HCT116 (cell line): Measurements from ENCODE around the gene DUSP28. TPM values are rescaled to one million over a fixed set of nuclear protein-coding genes. Genes with fewer than 3 reads are reported as not detected.

Experiments used
- ATAC-seq: fragments of 200-7000 bp; cut with Tn5 transposase; 2 replicates; pipeline ENCODE4 v1.9.1; 2020; ENCODE audit warnings: mild to moderate bottlenecking, moderate library complexity
- BruUV-seq: library from RNA; stranded (reverse); fragments of 400-500 nt; replicated peaks from 2 replicates; lab custom pipeline; 2021; lab: Mats Ljungman, UMichigan
- CTCF ChIA-PET: fragments of 300-600 bp; sonication (Branson Sonifier 250); formaldehyde crosslinking; loops from one replicate; lab custom pipeline; 2021; ENCODE audit warnings: antibody characterized with exemption; lab: Charles Lee
- POLR2A ChIA-PET: fragments of 300-600, 350-600 bp; sonication (Branson Sonifier 250); formaldehyde crosslinking; loops from one replicate; lab custom pipeline; 2021; ENCODE audit warnings: antibody characterized with exemption; lab: Charles Lee
- RAD21 ChIA-PET, 2 experiments: fragments of 300-600 bp; sonication (Branson Sonifier 250); formaldehyde crosslinking; loops; one replicate each; lab custom pipeline; 2023; ENCODE audit warnings: low total read pairs in 2 of 2; ENCODE audit not compliant: uncharacterized antibody in 2 of 2, unreplicated experiment in 2 of 2, low non-redundant PET in 1 of 2; lab: Charles Lee
- DNase-seq: peaks from one replicate; pipeline ENCODE4 v3.0.0-alpha.2; 2010; ENCODE audit warnings: low read depth, low spot score
- H2AFZ ChIP-seq: fragments of 200-600 bp; shearing (Covaris generic), sonication (generic); 2 replicates; pipeline ENCODE4 v1.6.1; 2017; ENCODE audit warnings: low read depth, mixed run types, mixed read lengths, antibody characterized with exemption, low read length; ENCODE audit not compliant: poor library complexity, severe bottlenecking
- H3K27ac ChIP-seq: 2 replicates; pipeline ENCODE4 v1.5.1; 2012; ENCODE audit warnings: low read depth, low read length
- H3K27me3 ChIP-seq: fragments of 200-600 bp; sonication (generic); 2 replicates; pipeline ENCODE4 v1.6.1; 2016; ENCODE audit warnings: mixed run types, low read length, mixed read lengths; ENCODE audit not compliant: insufficient read depth
- H3K36me3 ChIP-seq, 2 experiments: fragments of 200-500 bp in 1 of 2; fragments of 200-600 bp in 1 of 2; sonication (Bioruptor generic) in 1 of 2; sonication (generic) in 1 of 2; 2 replicates each; pipeline versions ENCODE4 v1.5.1 to v1.6.1; 2014 to 2016; ENCODE audit warnings: low read length in 2 of 2, inconsistent platforms in 1 of 2, mixed read lengths in 1 of 2, mixed run types in 1 of 2; ENCODE audit not compliant: insufficient read depth in 2 of 2, control insufficient read depth in 1 of 2
- H3K4me1 ChIP-seq, 2 experiments: fragments of 200-600 bp in 1 of 2; sonication (generic) in 1 of 2; 2 replicates each; pipeline versions ENCODE4 v1.5.1 to v1.6.1; 2012 to 2017; ENCODE audit warnings: low read length in 2 of 2, inconsistent platforms in 1 of 2, mild to moderate bottlenecking in 1 of 2, mixed read lengths in 1 of 2, mixed run types in 1 of 2, moderate library complexity in 1 of 2; ENCODE audit not compliant: insufficient read depth in 2 of 2, control insufficient read depth in 1 of 2
- H3K4me2 ChIP-seq: fragments of 200-600 bp; sonication (generic); 2 replicates; pipeline ENCODE4 v1.6.1; 2017; ENCODE audit warnings: mixed run types, low read length, mixed read lengths
- H3K4me3 ChIP-seq, 2 experiments: fragments of 200-600 bp in 1 of 2; sonication (generic) in 1 of 2; replicated peaks in 1 of 2; 2 replicates each; pipeline ENCODE4 v1.5.1; 2011 to 2016; ENCODE audit warnings: low read length in 2 of 2, control low read depth in 1 of 2, low read depth in 1 of 2, mild to moderate bottlenecking in 1 of 2, mixed read lengths in 1 of 2, mixed run types in 1 of 2
- H3K79me2 ChIP-seq: fragments of 200-600 bp; sonication (generic); 2 replicates; pipeline ENCODE4 v1.6.1; 2017; ENCODE audit warnings: mild to moderate bottlenecking, mixed run types, low read length, moderate library complexity, mixed read lengths; ENCODE audit not compliant: insufficient read depth
- H3K9ac ChIP-seq: fragments of 200-600 bp; sonication (generic); 2 replicates; pipeline ENCODE4 v1.6.1; 2016; ENCODE audit warnings: low read length, mixed read lengths
- H3K9me2 ChIP-seq: fragments of 200-600 bp; sonication (generic), shearing (Covaris generic); 2 replicates; pipeline ENCODE4 v1.6.1; 2017; ENCODE audit warnings: mixed run types, mild to moderate bottlenecking, moderate library complexity; ENCODE audit not compliant: insufficient read depth
- H3K9me3 ChIP-seq, 2 experiments: fragments of 200-500 bp in 1 of 2; fragments of 200-600 bp in 1 of 2; sonication (Bioruptor generic) in 1 of 2; sonication (generic) in 1 of 2; 2 replicates each; pipeline ENCODE4 v1.6.1; 2014 to 2017; ENCODE audit warnings: low read length in 2 of 2, mixed read lengths in 2 of 2, inconsistent platforms in 1 of 2, low read depth in 1 of 2, mild to moderate bottlenecking in 1 of 2, mixed run types in 1 of 2, moderate library complexity in 1 of 2; ENCODE audit not compliant: control insufficient read depth in 1 of 2, insufficient read depth in 1 of 2
- H4K20me1 ChIP-seq: fragments of 200-600 bp; sonication (generic), shearing (Covaris generic); 2 replicates; pipeline ENCODE4 v1.6.1; 2017; ENCODE audit warnings: mixed run types, mild to moderate bottlenecking, moderate library complexity; ENCODE audit not compliant: insufficient read depth
- CBX3 ChIP-seq: IDR thresholded peaks from 2 replicates; pipeline ENCODE4 v1.6.1; 2012; ENCODE audit warnings: low read depth
- EGR1 ChIP-seq: IDR thresholded peaks from 2 replicates; pipeline ENCODE4 v1.6.1; 2012; ENCODE audit warnings: low read depth
- FOSL1 ChIP-seq: IDR thresholded peaks from 2 replicates; pipeline ENCODE4 v1.6.1; 2012; ENCODE audit warnings: low read depth
- ZBTB33 ChIP-seq: IDR thresholded peaks from 2 replicates; pipeline ENCODE4 v1.6.1; 2011; ENCODE audit warnings: mild to moderate bottlenecking, low read length, moderate library complexity; ENCODE audit not compliant: insufficient replicate concordance; ENCODE audit errors: extremely low read depth
- intact Hi-C: fragments of 100-400 bp; cut with micrococcal nuclease; formaldehyde crosslinking; loops from 2 replicates; pipeline ENCODE4 v1.10.0; 2022
- total RNA-seq: library from RNA; stranded (reverse); gene quantifications from one replicate; pipeline ENCODE4 v1.2.1, GENCODE V29; 2021; ENCODE audit not compliant: unreplicated experiment

DUSP28 gene
- total RNA-seq, 1 experiment from 2014 or later = 5.6 TPM

GRCh38 chr2:240585681-240586197 is 25.6 kb downstream of the DUSP28 start:
- H3K36me3 ChIP-seq = peaks cover 3 to 9% of the 10 kb centered on the region in 2 experiments; a peak in 2 of 4 replicates
- H3K4me2 ChIP-seq = peak overlapping the region; percentile 96
- H3K27me3 ChIP-seq = no peaks in the 10 kb centered on the region
- H3K9me3 ChIP-seq = no peaks in the 10 kb centered on the region
- H4K20me1 ChIP-seq = no peaks in the 10 kb centered on the region
- intact Hi-C loops = loop anchor here (2.0 kb wide), 1 partner anchor 25 kb away; the partner anchor contains the start of gene DUSP28
- peak overlapping the region; percentile 91 for H3K9ac ChIP-seq
- TF ChIP-seq EGR1 (no peak), ZBTB33 (no peak), FOSL1 (no peak), CBX3 (no peak)
- ATAC-seq (no peak; the same call in 1 of the 2 replicates), DNase-seq (no peak)
- H3K27ac ChIP-seq = peak overlapping the region; percentile 85
- H3K79me2 ChIP-seq = peaks cover 86% of the 10 kb centered on the region
- POLR2A ChIA-PET = interaction anchor here (1.0 to 3.5 kb wide), 5 partner anchors 15 to 55 kb away, joined by 3 to 23 read pairs (median 3); partner anchors contain the start of gene DUSP28
- TSS peak; percentile 74 for BruUV-seq
- peaks cover 34 to 53% of the 10 kb centered on the region in 2 experiments for H3K4me1 ChIP-seq
- H3K9me2 ChIP-seq = no peaks in the 10 kb centered on the region
- CTCF ChIA-PET = interaction anchor here (1.0 to 2.3 kb wide), 5 partner anchors 16 to 255 kb away, joined by 3 to 38 read pairs (median 5); partner anchors contain the start of gene DUSP28
- peak overlapping the region; percentile 98 to 99 for H3K4me3 ChIP-seq
- RAD21 ChIA-PET = interaction anchor here in 1 of 2 experiments (2.1 kb wide), 1 partner anchor 20 kb away, joined by 6 read pairs; no protein-coding TSS in a partner anchor
- H2AFZ ChIP-seq = no peak overlapping the region
